ENCODE data around the gene HDLBP. TPM values are rescaled to one million over a fixed set of nuclear protein-coding genes. Genes with fewer than 3 reads are reported as not detected.

HDLBP gene
- total and polyA plus RNA-seq, 2 of the 4 experiments (the other 2 are of a cell fraction), result 648 to 1,165 TPM

DNA sequence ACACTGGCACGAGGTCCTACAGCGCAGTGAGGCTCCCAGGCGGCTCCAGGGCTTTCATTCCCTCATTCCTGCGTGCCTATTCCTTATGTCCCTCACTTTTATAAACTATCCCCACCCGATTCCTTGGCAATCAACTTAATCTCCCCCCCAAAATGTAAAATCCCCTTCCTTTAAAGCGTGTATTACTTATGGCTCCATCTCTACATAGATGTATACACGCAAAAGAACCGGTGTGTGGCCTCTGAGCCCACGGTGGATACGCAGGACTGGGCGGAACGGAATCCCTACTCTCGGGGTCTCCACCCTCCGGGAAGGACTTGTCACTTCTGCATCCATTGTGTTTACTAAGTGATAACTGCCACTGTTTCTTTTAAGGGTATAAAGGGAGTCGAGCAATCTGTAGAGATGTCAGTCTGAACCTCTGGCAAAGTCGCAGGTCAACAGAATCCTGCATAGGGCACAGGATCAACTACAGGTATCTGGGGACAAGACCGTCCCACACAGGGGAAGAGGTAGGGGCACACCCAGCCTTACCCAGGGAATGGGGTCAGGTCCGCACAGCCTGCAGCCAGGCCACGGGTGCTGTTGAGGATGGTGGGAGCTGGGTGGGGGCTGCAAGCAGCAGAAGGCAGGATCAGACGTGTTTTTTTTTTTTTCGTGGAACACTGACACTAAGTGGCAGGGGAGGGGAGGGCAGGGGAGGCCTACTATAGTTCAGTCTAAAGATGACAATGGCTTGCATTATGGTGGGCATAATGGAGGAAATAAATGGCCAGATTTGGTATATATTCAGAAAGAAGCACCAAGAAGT lies 42.1 kb downstream of the HDLBP start:
- ATAC-seq (ENCODE audit: low read depth), result peak; percentile 9
- WGBS, 2 experiments (ENCODE audit: extremely low coverage in 2 of 2, insufficient read length in 1 of 2), result 32% methylated on average over 8 of the region's 21 CpGs; no CpG with 5 or more reads in 1 of the 2 experiments
- Histone ChIP-seq H2AFZ (replicated peaks; ENCODE audit: low read length, poor library complexity) (peak overlapping the region; percentile 83), H3K4ac (ENCODE audit: low read depth, low read length) (peak overlapping the region; percentile 70), H4K5ac (ENCODE audit: low read depth, low read length) (no peak overlapping the region), H4K8ac (ENCODE audit: low read depth in 2 of 2, low read length in 2 of 2) (peak overlapping the region; percentile 29 to 83; a peak in 3 of 4 replicates), H2AK5ac (ENCODE audit: low read depth, low read length) (peak overlapping the region; percentile 46), H2BK120ac (ENCODE audit: low read depth, low read length) (no peak overlapping the region), H2BK5ac (ENCODE audit: low read depth, low read length, poor library complexity, severe bottlenecking) (peak overlapping the region; percentile 7), H4K91ac (ENCODE audit: insufficient read depth, low read depth, low read length) (peak overlapping the region; percentile 13; the same call in 1 of the 2 replicates), H3K9me3 (ENCODE audit: control insufficient read depth, insufficient read depth, low read length) (no peaks in the 10 kb centered on the region), H3K79me1 (ENCODE audit: low read depth in 1 of 2, low read length in 2 of 2) (peaks cover 29 to 61% of the 10 kb centered on the region in 2 experiments), H2AK9ac (replicated peaks; ENCODE audit: low read depth, low read length, poor library complexity) (peak overlapping the region; percentile 78), H3K4me3 (ENCODE audit: insufficient read depth, low read depth, low read length) (peak overlapping the region; percentile 74), H3K9ac (ENCODE audit: low read depth, low read length) (peak overlapping the region; percentile 70), H3K4me2 (ENCODE audit: low read depth, low read length) (peak overlapping the region; percentile 86), H2BK15ac (ENCODE audit: low read depth, low read length) (no peak overlapping the region), H4K20me1 (ENCODE audit: insufficient read depth, low read length) (peaks cover 59% of the 10 kb centered on the region), H3K18ac (ENCODE audit: low read depth, low read length) (no peak overlapping the region), H3K27me3 (ENCODE audit: control insufficient read depth, insufficient read depth, low read length) (no peaks in the 10 kb centered on the region), H3K36me3 (ENCODE audit: control insufficient read depth, insufficient read depth, low read length) (peaks cover 13% of the 10 kb centered on the region), H3K14ac (replicated peaks; ENCODE audit: low read depth, low read length) (peak overlapping the region; percentile 50), H3K27ac (ENCODE audit: insufficient read depth, low read length) (peak overlapping the region; percentile 62), H3K4me1 (ENCODE audit: control insufficient read depth, insufficient read depth, low read length) (peaks cover 25% of the 10 kb centered on the region), H2BK20ac (ENCODE audit: low read depth, low read length) (no peak overlapping the region), H3K9me1 (ENCODE audit: insufficient read depth, low read length) (peaks cover 29% of the 10 kb centered on the region), H3K23ac (ENCODE audit: low read depth, low read length) (peak overlapping the region; percentile 74; the same call in 1 of the 2 replicates), H3K56ac (ENCODE audit: extremely low read depth, insufficient read depth, low read length) (peak overlapping the region; percentile 63)
- intact Hi-C loops (cut with micrococcal nuclease), result loop anchor here (2.0 to 5.0 kb wide), 2 partner anchors 41 to 234 kb away; partner anchors contain the start of genes HDLBP, SEPTIN2 and STK25
- DNase-seq, result no peak
- ChIA-PET CTCF (no interaction called here), POLR2A (ENCODE audit: unreplicated experiment) (no interaction called here)
- dilution Hi-C loops (cut with HindIII; ENCODE audit: low sequenced_read_pairs, unreplicated experiment), result no loop called here
- BruUV-seq (replicated peaks), result no TSS peak
- in situ Hi-C loops (cut with MboI; ENCODE audit: low sequenced_read_pairs), result no loop called here
- TF ChIP-seq CHD1 (IDR thresholded peaks at IDR 0.05; ENCODE audit: low read depth, low read length), result no peak
- TF ChIP-seq RAD21 (IDR thresholded peaks at IDR 0.05; ENCODE audit: low read length), result no peak
- no peak for TF ChIP-seq NFE2L2 (IDR thresholded peaks at IDR 0.05; ENCODE audit: low read depth, low read length)
- TF ChIP-seq CEBPB (IDR thresholded peaks at IDR 0.05; ENCODE audit: low read depth, low read length), result no peak
- TF ChIP-seq, protein P1, sequence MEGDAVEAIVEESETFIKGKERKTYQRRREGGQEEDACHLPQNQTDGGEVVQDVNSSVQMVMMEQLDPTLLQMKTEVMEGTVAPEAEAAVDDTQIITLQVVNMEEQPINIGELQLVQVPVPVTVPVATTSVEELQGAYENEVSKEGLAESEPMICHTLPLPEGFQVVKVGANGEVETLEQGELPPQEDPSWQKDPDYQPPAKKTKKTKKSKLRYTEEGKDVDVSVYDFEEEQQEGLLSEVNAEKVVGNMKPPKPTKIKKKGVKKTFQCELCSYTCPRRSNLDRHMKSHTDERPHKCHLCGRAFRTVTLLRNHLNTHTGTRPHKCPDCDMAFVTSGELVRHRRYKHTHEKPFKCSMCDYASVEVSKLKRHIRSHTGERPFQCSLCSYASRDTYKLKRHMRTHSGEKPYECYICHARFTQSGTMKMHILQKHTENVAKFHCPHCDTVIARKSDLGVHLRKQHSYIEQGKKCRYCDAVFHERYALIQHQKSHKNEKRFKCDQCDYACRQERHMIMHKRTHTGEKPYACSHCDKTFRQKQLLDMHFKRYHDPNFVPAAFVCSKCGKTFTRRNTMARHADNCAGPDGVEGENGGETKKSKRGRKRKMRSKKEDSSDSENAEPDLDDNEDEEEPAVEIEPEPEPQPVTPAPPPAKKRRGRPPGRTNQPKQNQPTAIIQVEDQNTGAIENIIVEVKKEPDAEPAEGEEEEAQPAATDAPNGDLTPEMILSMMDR (conservative IDR thresholded peaks at IDR 0.05; ENCODE audit: low read depth, low read length), result no peak
- TF ChIP-seq POLR2A (IDR thresholded peaks at IDR 0.05; ENCODE audit: low read depth, low read length), result no peak
- TF ChIP-seq SMC3 (IDR thresholded peaks at IDR 0.05; ENCODE audit: low read depth, low read length), result no peak
- TF ChIP-seq MXI1 (IDR thresholded peaks at IDR 0.05; ENCODE audit: borderline replicate concordance, low read depth, low read length), result no peak
- no peak for TF ChIP-seq RCOR1 (IDR thresholded peaks at IDR 0.05; ENCODE audit: insufficient replicate concordance, low read length)
- no peak for TF ChIP-seq RFX5 (IDR thresholded peaks at IDR 0.05; ENCODE audit: low read depth, low read length)
- TF ChIP-seq, protein P2, sequence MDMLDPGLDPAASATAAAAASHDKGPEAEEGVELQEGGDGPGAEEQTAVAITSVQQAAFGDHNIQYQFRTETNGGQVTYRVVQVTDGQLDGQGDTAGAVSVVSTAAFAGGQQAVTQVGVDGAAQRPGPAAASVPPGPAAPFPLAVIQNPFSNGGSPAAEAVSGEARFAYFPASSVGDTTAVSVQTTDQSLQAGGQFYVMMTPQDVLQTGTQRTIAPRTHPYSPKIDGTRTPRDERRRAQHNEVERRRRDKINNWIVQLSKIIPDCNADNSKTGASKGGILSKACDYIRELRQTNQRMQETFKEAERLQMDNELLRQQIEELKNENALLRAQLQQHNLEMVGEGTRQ (IDR thresholded peaks at IDR 0.05; ENCODE audit: low read depth, low read length), result no peak
